K562 (cell line): Measurements from ENCODE around the gene SYNE2.
"Not testable (repeated sequence)": the region's sequence is repeated elsewhere in the genome, so short reads cannot be mapped to it uniquely, and the experiment has no call there.

Experiments used
- CBX5 ChIP-seq: IDR thresholded peaks from 2 replicates; pipeline ENCODE4 v1.6.1; 2014; ENCODE audit warnings: low read depth, borderline replicate concordance
- TF ChIP-seq, protein P1 (sequence below), 3 experiments: IDR thresholded peaks in 2 of 3; conservative IDR thresholded peaks in 1 of 3; 2 replicates each; pipeline ENCODE4 v1.5.1; 2011 to 2012; ENCODE audit warnings: low read length in 3 of 3, mild to moderate bottlenecking in 3 of 3, control low read depth in 2 of 3, improper control_type of control experiment in 1 of 3, inconsistent platforms in 1 of 3, low read depth in 1 of 3, mixed read lengths in 1 of 3, moderate library complexity in 1 of 3; ENCODE audit not compliant: insufficient read depth in 2 of 3

DNA sequence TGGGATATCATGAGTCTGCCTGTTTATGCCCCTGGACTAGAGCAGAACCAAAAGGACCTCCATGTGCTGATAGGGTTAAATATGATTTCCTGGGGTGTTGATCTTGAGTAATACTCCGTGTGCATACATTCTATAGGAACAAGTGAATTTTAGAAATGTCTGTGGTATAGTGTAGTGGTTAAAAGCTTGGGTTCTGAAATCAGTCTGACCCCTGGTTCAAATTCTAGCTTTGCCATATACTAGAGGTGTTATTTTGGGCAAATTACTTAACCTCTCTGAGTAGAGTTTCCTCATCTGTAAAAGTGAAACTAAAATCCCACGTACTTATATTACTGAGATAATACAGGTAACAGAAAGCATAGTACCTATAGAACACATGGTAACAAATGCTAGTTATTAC is 12.0 kb downstream of the SYNE2 start:
- TF ChIP-seq, protein P1, sequence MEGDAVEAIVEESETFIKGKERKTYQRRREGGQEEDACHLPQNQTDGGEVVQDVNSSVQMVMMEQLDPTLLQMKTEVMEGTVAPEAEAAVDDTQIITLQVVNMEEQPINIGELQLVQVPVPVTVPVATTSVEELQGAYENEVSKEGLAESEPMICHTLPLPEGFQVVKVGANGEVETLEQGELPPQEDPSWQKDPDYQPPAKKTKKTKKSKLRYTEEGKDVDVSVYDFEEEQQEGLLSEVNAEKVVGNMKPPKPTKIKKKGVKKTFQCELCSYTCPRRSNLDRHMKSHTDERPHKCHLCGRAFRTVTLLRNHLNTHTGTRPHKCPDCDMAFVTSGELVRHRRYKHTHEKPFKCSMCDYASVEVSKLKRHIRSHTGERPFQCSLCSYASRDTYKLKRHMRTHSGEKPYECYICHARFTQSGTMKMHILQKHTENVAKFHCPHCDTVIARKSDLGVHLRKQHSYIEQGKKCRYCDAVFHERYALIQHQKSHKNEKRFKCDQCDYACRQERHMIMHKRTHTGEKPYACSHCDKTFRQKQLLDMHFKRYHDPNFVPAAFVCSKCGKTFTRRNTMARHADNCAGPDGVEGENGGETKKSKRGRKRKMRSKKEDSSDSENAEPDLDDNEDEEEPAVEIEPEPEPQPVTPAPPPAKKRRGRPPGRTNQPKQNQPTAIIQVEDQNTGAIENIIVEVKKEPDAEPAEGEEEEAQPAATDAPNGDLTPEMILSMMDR (IDR thresholded peaks at IDR 0.05 in 2 of 3, conservative IDR thresholded peaks at IDR 0.05 in 1 of 3; ENCODE audit: insufficient read depth in 2 of 3, low read depth in 1 of 3, low read length in 3 of 3), result not testable (repeated sequence)
- TF ChIP-seq CBX5, result not testable (repeated sequence)
